ENCODE data around the gene NAV3. TPM values are rescaled to one million over a fixed set of nuclear protein-coding genes. Genes with fewer than 3 reads are reported as not detected.

Gene NAV3
- total RNA-seq, 2 donors from 2014 or later, result not detected

DNA sequence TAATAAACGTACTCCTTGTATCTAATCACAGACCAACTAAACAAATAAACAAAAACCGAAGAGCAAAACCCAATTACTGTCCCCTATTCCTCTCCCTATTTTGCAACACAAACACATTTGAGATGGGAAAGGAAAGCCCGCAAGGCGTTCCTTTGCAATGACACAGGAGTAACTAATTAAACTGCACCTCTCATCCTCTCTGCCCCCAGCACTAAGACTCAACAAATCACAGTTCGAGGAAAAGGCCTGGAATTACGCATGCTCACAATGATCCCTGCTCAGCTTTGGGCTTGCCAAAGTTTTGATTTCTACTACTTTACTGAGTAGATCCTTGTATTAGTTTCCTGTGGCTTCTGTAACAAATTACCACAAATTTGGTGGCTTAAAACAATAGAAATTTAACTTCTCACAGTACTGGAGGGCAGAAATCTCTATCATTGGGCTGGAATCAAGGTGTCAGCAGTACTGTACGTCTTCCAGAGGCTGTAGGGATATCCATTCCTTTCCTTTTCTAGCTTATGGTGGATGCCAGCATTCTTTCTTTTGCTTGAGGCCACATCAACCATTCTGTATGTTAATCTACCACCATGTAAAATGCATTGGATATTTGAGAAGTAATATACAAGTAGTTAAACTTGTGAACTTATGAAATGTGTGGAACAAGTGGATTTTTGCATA lies 123.0 kb downstream of the NAV3 start:
- H3K27me3 Mint-ChIP-seq, result no peaks in the 10 kb centered on the region
- H3K27ac Mint-ChIP-seq, result no peak overlapping the region
- ATAC-seq (no peak), DNase-seq (ENCODE audit: low spot score) (no peak)
- no peaks in the 10 kb centered on the region for H3K4me1 Mint-ChIP-seq (ENCODE audit: low read depth in 2 of 2)
- H3K4me3 Mint-ChIP-seq, result no peak overlapping the region
- H3K36me3 Mint-ChIP-seq, result no peaks in the 10 kb centered on the region
- peaks cover 15% of the 10 kb centered on the region for H3K9me3 Mint-ChIP-seq

DNA sequence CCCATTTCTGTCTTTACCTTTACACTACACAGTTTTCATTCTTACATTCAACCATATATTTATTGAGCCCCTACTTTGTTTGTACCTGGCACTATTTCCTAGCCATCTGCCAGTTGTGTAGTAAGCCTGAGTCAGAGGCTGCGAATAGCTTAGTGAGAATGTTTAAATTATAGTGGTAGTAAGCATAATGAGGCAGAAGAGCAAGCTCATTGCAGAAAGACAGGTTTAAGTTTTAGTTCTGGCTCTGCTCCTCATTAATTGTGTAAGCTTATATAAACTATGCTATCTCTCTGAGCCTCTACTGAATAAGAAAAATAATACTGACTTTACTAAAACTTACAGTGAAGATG lies 123.5 kb downstream of the NAV3 start:
- Mint-ChIP-seq H3K4me3 (no peak overlapping the region), H3K27ac (no peak overlapping the region), H3K4me1 (ENCODE audit: low read depth in 2 of 2) (no peaks in the 10 kb centered on the region), H3K27me3 (no peaks in the 10 kb centered on the region), H3K36me3 (no peaks in the 10 kb centered on the region), H3K9me3 (peaks cover 15% of the 10 kb centered on the region)
- ATAC-seq, result no peak
- DNase-seq (ENCODE audit: low spot score), result no peak

- DNase-seq (ENCODE audit: low spot score) (no peak), ATAC-seq (no peak)
- Mint-ChIP-seq H3K27ac (no peak overlapping the region), H3K4me3 (no peak overlapping the region), H3K4me1 (ENCODE audit: low read depth in 2 of 2) (no peaks in the 10 kb centered on the region), H3K27me3 (no peaks in the 10 kb centered on the region), H3K9me3 (peaks cover 18% of the 10 kb centered on the region), H3K36me3 (no peaks in the 10 kb centered on the region)
Observed at GRCh38 chr12:77957062-77957461, 126.4 kb downstream of the NAV3 start.

GRCh38 chr12:77963576-77964178 lies 133.0 kb downstream of the NAV3 start:
- DNase-seq (ENCODE audit: low spot score) (no peak), ATAC-seq (no peak)
- no peaks in the 10 kb centered on the region for H3K27me3 Mint-ChIP-seq
- no peak overlapping the region for H3K4me3 Mint-ChIP-seq
- no peak overlapping the region for H3K27ac Mint-ChIP-seq
- H3K4me1 Mint-ChIP-seq (ENCODE audit: low read depth in 2 of 2), result no peaks in the 10 kb centered on the region
- no peaks in the 10 kb centered on the region for H3K36me3 Mint-ChIP-seq
- H3K9me3 Mint-ChIP-seq, result peaks cover 13% of the 10 kb centered on the region

GRCh38 chr12:77965790-77966189 lies 135.1 kb downstream of the NAV3 start:
- Mint-ChIP-seq H3K4me1 (ENCODE audit: low read depth in 2 of 2) (no peaks in the 10 kb centered on the region), H3K9me3 (peaks cover 17% of the 10 kb centered on the region), H3K4me3 (no peak overlapping the region), H3K36me3 (no peaks in the 10 kb centered on the region), H3K27ac (no peak overlapping the region), H3K27me3 (no peaks in the 10 kb centered on the region)
- DNase-seq (ENCODE audit: low spot score), result no peak
- no peak for ATAC-seq

DNA sequence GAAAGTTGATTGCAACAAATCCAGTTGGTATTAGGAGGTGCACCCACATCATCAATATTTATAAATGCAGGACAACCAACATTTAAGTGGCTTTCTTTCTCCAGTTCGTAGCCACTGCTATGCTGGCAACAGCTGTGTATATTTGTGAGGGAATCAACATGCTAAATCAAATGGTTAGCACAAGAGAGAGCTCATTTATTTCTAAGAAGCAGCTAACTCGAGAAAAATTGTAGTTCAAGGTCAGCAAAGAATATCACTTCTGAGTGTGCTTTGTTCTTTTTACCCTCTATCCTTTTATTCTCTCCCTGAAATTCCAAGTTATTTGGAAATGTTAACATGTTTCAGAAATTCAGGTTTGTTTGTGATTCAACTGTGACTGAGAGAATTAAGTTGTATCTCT lies 137.3 kb downstream of the NAV3 start:
- Mint-ChIP-seq H3K27me3 (no peaks in the 10 kb centered on the region), H3K9me3 (peaks cover 9% of the 10 kb centered on the region), H3K4me1 (ENCODE audit: low read depth in 2 of 2) (no peaks in the 10 kb centered on the region), H3K4me3 (no peak overlapping the region), H3K36me3 (no peaks in the 10 kb centered on the region), H3K27ac (no peak overlapping the region)
- DNase-seq (ENCODE audit: low spot score) (no peak), ATAC-seq (no peak)

DNA sequence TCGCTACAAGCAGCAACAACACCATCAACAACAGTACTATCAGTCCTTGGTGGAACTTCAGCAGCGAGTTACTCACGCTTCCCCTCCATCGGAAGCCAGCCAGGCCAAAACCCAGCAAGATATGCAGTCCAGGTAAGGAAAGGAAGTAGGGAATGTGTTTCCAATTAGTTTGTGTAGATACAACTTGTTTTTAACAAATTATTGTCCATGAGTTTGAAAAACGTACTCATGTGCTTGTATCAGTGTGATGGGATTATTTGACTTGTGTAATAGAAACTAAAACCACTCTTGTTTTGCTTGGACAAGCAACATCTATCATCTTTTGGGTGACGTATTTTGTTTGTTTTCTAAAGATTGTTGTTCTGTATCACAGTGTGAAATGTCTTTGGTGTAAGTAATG lies 137.9 kb downstream of the NAV3 start:
- Mint-ChIP-seq H3K4me3 (no peak overlapping the region), H3K4me1 (ENCODE audit: low read depth in 2 of 2) (no peaks in the 10 kb centered on the region), H3K36me3 (no peaks in the 10 kb centered on the region), H3K9me3 (peaks cover 9% of the 10 kb centered on the region), H3K27me3 (no peaks in the 10 kb centered on the region), H3K27ac (no peak overlapping the region)
- DNase-seq (ENCODE audit: low spot score), result no peak
- no peak for ATAC-seq

DNA sequence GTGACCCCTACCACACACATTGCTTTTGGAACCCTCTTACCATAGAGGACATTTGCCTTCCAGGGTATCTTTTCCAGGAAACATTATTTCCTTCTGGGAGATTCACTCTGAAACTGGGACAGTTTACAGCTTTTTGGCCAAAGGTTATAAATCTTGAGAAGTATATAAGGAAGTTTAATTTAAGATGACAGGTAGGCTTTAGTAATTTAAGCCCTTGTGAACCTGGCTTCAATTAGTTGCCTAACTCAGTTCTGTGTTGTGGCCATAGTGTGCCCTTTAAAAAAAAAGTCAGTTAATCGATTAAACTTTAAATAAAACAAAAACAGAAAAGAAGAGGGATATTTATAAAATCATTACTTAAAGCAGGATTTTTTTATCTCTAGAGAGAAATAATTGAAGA lies 142.9 kb downstream of the NAV3 start:
- ATAC-seq (no peak), DNase-seq (ENCODE audit: low spot score) (no peak)
- H3K4me3 Mint-ChIP-seq, result no peak overlapping the region
- no peak overlapping the region for H3K27ac Mint-ChIP-seq
- H3K4me1 Mint-ChIP-seq (ENCODE audit: low read depth in 2 of 2), result no peaks in the 10 kb centered on the region
- H3K36me3 Mint-ChIP-seq, result no peaks in the 10 kb centered on the region
- no peaks in the 10 kb centered on the region for H3K27me3 Mint-ChIP-seq
- H3K9me3 Mint-ChIP-seq, result peaks cover 13% of the 10 kb centered on the region

DNA sequence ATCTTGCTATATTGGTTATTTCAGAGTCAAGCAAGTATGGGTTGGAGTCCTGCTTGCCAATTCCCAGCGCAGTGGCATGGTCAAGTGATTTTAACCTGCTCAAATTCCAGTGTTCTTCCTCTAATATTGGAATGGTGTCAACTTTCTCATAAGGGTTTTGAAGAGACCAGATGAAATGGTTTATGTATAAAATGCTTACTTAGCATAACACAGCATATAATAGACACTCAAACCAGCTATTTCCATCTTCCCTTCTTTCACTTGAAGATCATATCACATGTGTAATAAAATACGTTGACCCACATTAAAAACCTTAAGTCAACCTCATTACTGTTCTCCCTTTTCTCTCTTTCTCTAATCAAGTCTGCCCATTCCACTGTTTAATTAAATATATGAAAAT lies 144.0 kb downstream of the NAV3 start:
- no peaks in the 10 kb centered on the region for H3K36me3 Mint-ChIP-seq
- peaks cover 10% of the 10 kb centered on the region for H3K9me3 Mint-ChIP-seq
- H3K4me3 Mint-ChIP-seq, result no peak overlapping the region
- DNase-seq (ENCODE audit: low spot score) (no peak), ATAC-seq (no peak)
- H3K27ac Mint-ChIP-seq, result no peak overlapping the region
- no peaks in the 10 kb centered on the region for H3K4me1 Mint-ChIP-seq (ENCODE audit: low read depth in 2 of 2)
- no peaks in the 10 kb centered on the region for H3K27me3 Mint-ChIP-seq

DNA sequence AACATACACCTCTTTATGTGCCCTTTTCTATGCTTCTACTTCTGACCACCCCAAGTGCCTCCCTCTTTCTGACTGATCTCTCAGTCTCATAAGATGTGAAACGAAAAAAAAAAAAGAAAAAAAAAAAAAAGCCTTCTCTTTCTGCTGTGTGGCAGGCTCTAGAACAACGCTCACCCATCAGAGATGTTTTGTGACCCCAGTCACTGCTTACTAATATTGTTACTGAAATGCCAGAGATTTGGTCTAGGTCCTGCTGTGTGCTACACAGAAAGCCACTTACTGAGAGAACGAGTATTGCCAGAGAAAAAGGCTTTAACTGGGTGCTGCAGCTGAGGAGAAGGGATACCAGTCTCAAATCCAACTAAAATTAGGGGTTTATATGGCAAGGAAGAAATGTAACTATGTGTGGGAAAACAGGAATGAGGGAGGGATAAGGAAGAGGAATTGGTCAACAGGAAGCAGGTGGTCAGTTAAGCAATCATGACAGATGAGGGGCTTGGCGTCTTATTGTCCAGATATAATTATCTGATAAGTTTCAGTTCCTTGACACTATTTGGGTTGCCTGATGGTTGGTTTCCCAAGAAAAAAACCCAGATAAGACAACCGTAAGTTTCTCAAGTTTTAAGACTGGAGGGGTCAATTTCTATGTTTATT lies 149.0 kb downstream of the NAV3 start:
- H3K36me3 Mint-ChIP-seq, result no peaks in the 10 kb centered on the region
- no peak for DNase-seq (ENCODE audit: low spot score)
- no peak overlapping the region for H3K27ac Mint-ChIP-seq
- no peak for ATAC-seq
- H3K4me3 Mint-ChIP-seq, result no peak overlapping the region
- no peaks in the 10 kb centered on the region for H3K4me1 Mint-ChIP-seq (ENCODE audit: low read depth in 2 of 2)
- H3K9me3 Mint-ChIP-seq, result peaks cover 13% of the 10 kb centered on the region
- no peaks in the 10 kb centered on the region for H3K27me3 Mint-ChIP-seq

- Mint-ChIP-seq H3K4me1 (ENCODE audit: low read depth in 2 of 2) (no peaks in the 10 kb centered on the region), H3K9me3 (peaks cover 9% of the 10 kb centered on the region), H3K4me3 (no peak overlapping the region), H3K27me3 (no peaks in the 10 kb centered on the region), H3K36me3 (no peaks in the 10 kb centered on the region), H3K27ac (no peak overlapping the region)
- DNase-seq (ENCODE audit: low spot score) (no peak), ATAC-seq (no peak)
Observed at GRCh38 chr12:77980782-77981181, 150.1 kb downstream of the NAV3 start.

- H3K36me3 Mint-ChIP-seq, result no peaks in the 10 kb centered on the region
- DNase-seq (ENCODE audit: low spot score), result no peak
- H3K4me3 Mint-ChIP-seq, result no peak overlapping the region
- no peaks in the 10 kb centered on the region for H3K27me3 Mint-ChIP-seq
- no peak overlapping the region for H3K27ac Mint-ChIP-seq
- peaks cover 8% of the 10 kb centered on the region for H3K9me3 Mint-ChIP-seq
- H3K4me1 Mint-ChIP-seq (ENCODE audit: low read depth in 2 of 2), result no peaks in the 10 kb centered on the region
- ATAC-seq, result no peak
Observed at GRCh38 chr12:77983859-77984258, 153.2 kb downstream of the NAV3 start.

DNA sequence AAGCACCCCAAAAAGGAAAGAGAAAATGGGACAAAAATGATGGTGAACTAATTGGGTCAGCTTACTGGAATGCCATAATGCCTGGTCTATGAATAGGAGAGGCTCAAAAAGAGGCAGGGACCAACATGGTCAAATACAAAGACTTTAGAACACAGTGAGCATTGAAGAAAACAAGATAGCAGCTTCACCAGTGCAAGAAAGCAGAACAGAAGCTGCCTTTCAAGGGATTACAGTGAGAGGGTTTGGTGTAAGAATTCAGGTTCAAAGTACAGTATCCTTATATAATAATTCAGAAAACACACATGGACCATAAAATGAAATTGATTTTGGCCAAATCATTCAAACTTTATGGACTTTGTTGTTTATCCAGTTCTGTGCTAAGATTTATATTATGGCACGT lies 162.1 kb downstream of the NAV3 start:
- no peaks in the 10 kb centered on the region for H3K27me3 Mint-ChIP-seq
- H3K36me3 Mint-ChIP-seq, result no peaks in the 10 kb centered on the region
- no peaks in the 10 kb centered on the region for H3K4me1 Mint-ChIP-seq (ENCODE audit: low read depth in 2 of 2)
- H3K4me3 Mint-ChIP-seq, result no peak overlapping the region
- ATAC-seq, result no peak
- H3K9me3 Mint-ChIP-seq, result peaks cover 5% of the 10 kb centered on the region
- H3K27ac Mint-ChIP-seq, result no peak overlapping the region
- no peak for DNase-seq (ENCODE audit: low spot score)

DNA sequence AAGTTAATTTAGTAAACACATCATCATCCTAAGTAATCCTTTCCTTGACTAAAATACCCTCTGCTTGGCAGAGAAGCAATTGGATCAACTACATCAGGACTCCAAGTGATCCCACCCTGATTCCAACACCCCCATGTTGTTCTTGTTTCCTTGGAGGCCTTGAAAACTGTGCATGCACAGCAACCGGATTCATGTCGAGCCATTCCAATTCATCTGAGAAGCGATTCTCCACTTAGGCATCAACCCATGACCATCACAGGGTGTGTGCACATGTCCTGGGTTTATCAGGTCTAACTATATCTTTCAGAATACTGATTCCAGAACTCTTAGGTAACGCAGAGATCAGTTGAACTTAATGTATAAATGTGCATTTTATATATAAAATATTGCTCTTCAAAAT lies 163.0 kb downstream of the NAV3 start:
- Mint-ChIP-seq H3K36me3 (no peaks in the 10 kb centered on the region), H3K9me3 (peaks cover 3% of the 10 kb centered on the region), H3K4me1 (ENCODE audit: low read depth in 2 of 2) (no peaks in the 10 kb centered on the region)

More for the DNA sequence above, 163.0 kb downstream of the NAV3 start:
- Mint-ChIP-seq H3K27ac (no peak overlapping the region), H3K4me3 (no peak overlapping the region), H3K27me3 (no peaks in the 10 kb centered on the region)
- DNase-seq (ENCODE audit: low spot score) (no peak), ATAC-seq (no peak)

Data from natural killer cell treated with Interleukin-12 subunit alpha and Interleukin-12 subunit beta and Interleukin-15 and Interleukin-18, amount 100 ng/mL, for 72 hours (primary cell).